GM21825 (cell line): ENCODE results near the gene KIF3B.

Experiments used
- ATAC-seq: cut with Tn5 transposase; IDR thresholded peaks from one replicate; pipeline ENCODE4 v1.9.1; 2021; ENCODE audit warnings: mild to moderate bottlenecking, moderate library complexity; ENCODE audit not compliant: unreplicated experiment

The KIF3B gene

GRCh38 chr20:32277361-32278198 lies at the start of gene KIF3B:
KIF3B (plus strand) TSS chr20:32277651; CDS start chr20:32309778, 32,127 bp downstream.
- ATAC-seq: peak; percentile 65

- ATAC-seq: no peak
Measured at GRCh38 chr20:32227744-32228688, 49.4 kb upstream of the KIF3B start.

- no peak for ATAC-seq
Measured at GRCh38 chr20:32229251-32229747, 48.2 kb upstream of the KIF3B start.

- ATAC-seq: no peak
Measured at GRCh38 chr20:32230707-32231106, 46.7 kb upstream of the KIF3B start.

- ATAC-seq: no peak
Measured at GRCh38 chr20:32231245-32231644, 46.2 kb upstream of the KIF3B start.

GRCh38 chr20:32231847-32232246 lies 45.6 kb upstream of the KIF3B start:
- no peak for ATAC-seq

- no peak for ATAC-seq
Measured at GRCh38 chr20:32232326-32232886, 45.0 kb upstream of the KIF3B start.

GRCh38 chr20:32233286-32233685 lies 44.2 kb upstream of the KIF3B start:
- ATAC-seq: no peak

- no peak for ATAC-seq
Measured at GRCh38 chr20:32234135-32234808, 43.2 kb upstream of the KIF3B start.

- no peak for ATAC-seq
Measured at GRCh38 chr20:32235331-32236047, 42.0 kb upstream of the KIF3B start.

GRCh38 chr20:32236048-32236533 lies 41.4 kb upstream of the KIF3B start:
- no peak for ATAC-seq

- no peak for ATAC-seq
Measured at GRCh38 chr20:32236819-32237218, 40.6 kb upstream of the KIF3B start.

- ATAC-seq: no peak
Measured at GRCh38 chr20:32237419-32237818, 40.0 kb upstream of the KIF3B start.

- ATAC-seq: no peak
Measured at GRCh38 chr20:32238483-32239425, 38.7 kb upstream of the KIF3B start.

- ATAC-seq: no peak
Measured at GRCh38 chr20:32240205-32240604, 37.2 kb upstream of the KIF3B start.

GRCh38 chr20:32241807-32242206 lies 35.6 kb upstream of the KIF3B start:
- no peak for ATAC-seq

- ATAC-seq: no peak
Measured at GRCh38 chr20:32244150-32244823, 33.2 kb upstream of the KIF3B start.

GRCh38 chr20:32244959-32245358 lies 32.5 kb upstream of the KIF3B start:
- no peak for ATAC-seq
